Peyer's patch (tissue), 4 donors: ENCODE data around the gene CCDC73.

Experiments
- CTCF ChIP-seq, 6 experiments: fragments of 450-650 bp in 4 of 6; fragments of 200-600 bp in 2 of 6; sonication (generic) in 1 of 6; IDR thresholded peaks; one replicate each; pipeline ENCODE4 v1.5.1; 2017 to 2019; ENCODE audit warnings: antibody characterized with exemption in 6 of 6, mild to moderate bottlenecking in 3 of 6, moderate library complexity in 1 of 6
- POLR2A ChIP-seq, 2 donors: fragments of 450-650 bp; IDR thresholded peaks; one replicate each; pipeline ENCODE4 v1.5.1; 2017; ENCODE audit warnings: antibody characterized with exemption in 2 of 2, mild to moderate bottlenecking in 2 of 2, moderate library complexity in 2 of 2

GRCh38 chr11:32838505-32839274 is 44.2 kb upstream of the CCDC73 start:
- TF ChIP-seq CTCF (IDR thresholded peaks at IDR 0.05) = no peak
- no peak for TF ChIP-seq POLR2A (IDR thresholded peaks at IDR 0.05)
